Thyroid gland (tissue), 4 donors: Measurements from ENCODE around the gene LCE5A.

Source experiments
- CTCF ChIP-seq, 6 experiments: fragments of 200-600 bp in 3 of 6; fragments of 450-650 bp in 3 of 6; sonication (generic) in 3 of 6; IDR thresholded peaks; one replicate each; pipeline ENCODE4 v1.5.1; 2016 to 2019; ENCODE audit warnings: antibody characterized with exemption in 6 of 6, mild to moderate bottlenecking in 2 of 6, inconsistent platforms in 1 of 6, moderate library complexity in 1 of 6
- POLR2A ChIP-seq, 2 donors: fragments of 450-650 bp; IDR thresholded peaks; one replicate each; pipeline ENCODE4 v1.6.1; 2017; ENCODE audit warnings: antibody characterized with exemption in 2 of 2, mild to moderate bottlenecking in 2 of 2, moderate library complexity in 1 of 2

- TF ChIP-seq CTCF (IDR thresholded peaks at IDR 0.05) (no peak), POLR2A (IDR thresholded peaks at IDR 0.05) (no peak)
These were observed 15.4 kb upstream of the LCE5A start for GRCh38 chr1:152495066-152495675.
